Progenitor cell of endocrine pancreas (in vitro differentiated cells): ENCODE data around the gene PCARE. TPM values are rescaled to one million over a fixed set of nuclear protein-coding genes. Genes with fewer than 3 reads are reported as not detected.
"Not testable (repeated sequence)": the region's sequence is repeated elsewhere in the genome, so short reads cannot be mapped to it uniquely, and the experiment has no call there.

Experiments used
- DNase-seq: peaks from one replicate; pipeline ENCODE4 v3.0.0; 2021; ENCODE audit warnings: low spot score; ENCODE audit not compliant: unreplicated experiment
- H3K27ac Mint-ChIP-seq: 2 replicates; pipeline ENCODE4 v1.8.0; 2021; ENCODE audit warnings: mild to moderate bottlenecking, moderate library complexity, mixed read lengths
- H3K27me3 Mint-ChIP-seq: 2 replicates; pipeline ENCODE4 v1.8.0; 2021; ENCODE audit warnings: mixed read lengths
- H3K36me3 Mint-ChIP-seq: 2 replicates; pipeline ENCODE4 v1.8.0; 2022; ENCODE audit warnings: mixed read lengths; ENCODE audit not compliant: insufficient read depth
- H3K4me1 Mint-ChIP-seq: 2 replicates; pipeline ENCODE4 v1.8.0; 2021; ENCODE audit warnings: low read depth, mixed read lengths
- H3K4me3 Mint-ChIP-seq: 2 replicates; pipeline ENCODE4 v1.8.0; 2021; ENCODE audit warnings: low read depth, mild to moderate bottlenecking, moderate library complexity, mixed read lengths
- H3K9me3 Mint-ChIP-seq: 2 replicates; pipeline ENCODE4 v1.8.0; 2021; ENCODE audit warnings: low read depth, mixed read lengths
- CTCF ChIP-seq: fragments of 200-600 bp; sonication (generic); IDR thresholded peaks from one replicate; pipeline ENCODE4 v1.5.0; 2021; ENCODE audit warnings: antibody characterized with exemption, mild to moderate bottlenecking; ENCODE audit not compliant: unreplicated experiment
- total RNA-seq: library from RNA; stranded (reverse); gene quantifications from 2 replicates; pipeline ENCODE4 v1.2.1, GENCODE V29; 2021

Gene PCARE
- total RNA-seq, 1 donor from 2014 or later = not detected

GRCh38 chr2:29112379-29112778, 38.1 kb upstream of the PCARE start:
- peaks cover 30% of the 10 kb centered on the region for H3K27me3 Mint-ChIP-seq
- no peaks in the 10 kb centered on the region for H3K9me3 Mint-ChIP-seq
- no peak for TF ChIP-seq CTCF
- no peaks in the 10 kb centered on the region for H3K36me3 Mint-ChIP-seq
- H3K4me1 Mint-ChIP-seq = peaks cover 5% of the 10 kb centered on the region
- DNase-seq = no peak
- H3K4me3 Mint-ChIP-seq = no peak overlapping the region
- H3K27ac Mint-ChIP-seq = no peak overlapping the region

- no peak overlapping the region for H3K4me3 Mint-ChIP-seq
- H3K9me3 Mint-ChIP-seq = no peaks in the 10 kb centered on the region
- no peak overlapping the region for H3K27ac Mint-ChIP-seq
- no peak for DNase-seq
- peaks cover 5% of the 10 kb centered on the region for H3K4me1 Mint-ChIP-seq
- TF ChIP-seq CTCF = no peak
- no peaks in the 10 kb centered on the region for H3K36me3 Mint-ChIP-seq
- H3K27me3 Mint-ChIP-seq = peaks cover 20% of the 10 kb centered on the region
Measured at GRCh38 chr2:29110916-29111535, 36.7 kb upstream of the PCARE start.

- Mint-ChIP-seq H3K36me3 (no peaks in the 10 kb centered on the region), H3K4me1 (peaks cover 4% of the 10 kb centered on the region), H3K27me3 (peaks cover 14% of the 10 kb centered on the region), H3K27ac (no peak overlapping the region), H3K4me3 (no peak overlapping the region), H3K9me3 (no peaks in the 10 kb centered on the region)
- no peak for DNase-seq
- no peak for TF ChIP-seq CTCF
Measured at GRCh38 chr2:29109246-29109645, 34.9 kb upstream of the PCARE start.

GRCh38 chr2:29108225-29108624, 33.9 kb upstream of the PCARE start:
- no peak overlapping the region for H3K4me3 Mint-ChIP-seq
- no peak overlapping the region for H3K27ac Mint-ChIP-seq
- peaks cover 4% of the 10 kb centered on the region for H3K4me1 Mint-ChIP-seq
- no peaks in the 10 kb centered on the region for H3K36me3 Mint-ChIP-seq
- H3K9me3 Mint-ChIP-seq = no peaks in the 10 kb centered on the region
- H3K27me3 Mint-ChIP-seq = peaks cover 4% of the 10 kb centered on the region
- no peak for DNase-seq
- TF ChIP-seq CTCF = no peak

GRCh38 chr2:29107547-29107946, 33.2 kb upstream of the PCARE start:
- H3K9me3 Mint-ChIP-seq, H3K27ac Mint-ChIP-seq, H3K4me3 Mint-ChIP-seq, H3K36me3 Mint-ChIP-seq, H3K4me1 Mint-ChIP-seq, H3K27me3 Mint-ChIP-seq, DNase-seq: not testable (repeated sequence)

GRCh38 chr2:29106980-29107388, 32.7 kb upstream of the PCARE start:
- H3K27me3 Mint-ChIP-seq = peaks cover 3% of the 10 kb centered on the region
- TF ChIP-seq CTCF = no peak
- no peak overlapping the region for H3K27ac Mint-ChIP-seq
- DNase-seq = no peak
- no peaks in the 10 kb centered on the region for H3K9me3 Mint-ChIP-seq
- peaks cover 4% of the 10 kb centered on the region for H3K4me1 Mint-ChIP-seq
- H3K4me3 Mint-ChIP-seq = no peak overlapping the region
- H3K36me3 Mint-ChIP-seq = no peaks in the 10 kb centered on the region
